Naive thymus-derived CD8-positive, alpha-beta T cell (primary cell): Measurements from ENCODE around the gene CITED4. TPM values are rescaled to one million over a fixed set of nuclear protein-coding genes. Genes with fewer than 3 reads are reported as not detected.
A peak's percentile ranks its signal among the peaks of the same experiment; 100 is the strongest.

Source experiments
- ATAC-seq, 2 donors: fragments of 150-1000 bp; cut with Tn5 transposase in 1 of 2; sonication (Bioruptor Pico), chemical (Tn5 transposase) in 1 of 2; 1 replicate in 1 of 2; 2 replicates in 1 of 2; pipeline ENCODE4 v1.10.0; 2021; ENCODE audit warnings: mild to moderate bottlenecking in 2 of 2, moderate library complexity in 2 of 2
- POLR2A ChIA-PET: fragments of 350-600 bp; sonication (Branson Sonifier 250); formaldehyde crosslinking; loops from one replicate; lab custom pipeline; 2021; ENCODE audit warnings: antibody characterized with exemption; lab: Charles Lee
- DNase-seq, 10 donors: peaks; one replicate each; pipeline versions ENCODE4 v3.0.0 to v3.0.0-alpha.2; 2020 to 2022
- H3K27ac Mint-ChIP-seq, 10 donors: one replicate each; pipeline ENCODE4 v1.8.0; 2020 to 2022; ENCODE audit warnings: mild to moderate bottlenecking in 10 of 10, mixed read lengths in 10 of 10, moderate library complexity in 4 of 10, inconsistent platforms in 1 of 10
- H3K27me3 Mint-ChIP-seq, 5 donors: one replicate each; pipeline ENCODE4 v1.8.0; 2021 to 2022; ENCODE audit warnings: mixed read lengths in 5 of 5
- H3K36me3 Mint-ChIP-seq, 3 donors: one replicate each; pipeline ENCODE4 v1.8.0; 2020 to 2022; ENCODE audit warnings: mixed read lengths in 3 of 3, mild to moderate bottlenecking in 2 of 3, inconsistent platforms in 1 of 3
- H3K4me1 Mint-ChIP-seq, 4 donors: one replicate each; pipeline ENCODE4 v1.8.0; 2021 to 2022; ENCODE audit warnings: mixed read lengths in 4 of 4
- H3K4me3 Mint-ChIP-seq, 10 donors: one replicate each; pipeline ENCODE4 v1.8.0; 2020 to 2022; ENCODE audit warnings: mild to moderate bottlenecking in 10 of 10, mixed read lengths in 10 of 10, moderate library complexity in 6 of 10, inconsistent platforms in 1 of 10
- H3K9me3 Mint-ChIP-seq, 9 donors: one replicate each; pipeline ENCODE4 v1.8.0; 2020 to 2022; ENCODE audit warnings: mixed read lengths in 9 of 9, mild to moderate bottlenecking in 3 of 9, inconsistent platforms in 1 of 9, moderate library complexity in 1 of 9
- polyA plus RNA-seq, 3 donors: library from polyadenylated mRNA; unstranded; fragments of 300-500 nt; fragmentation: Illumina TruSeq; gene quantifications; one replicate each; pipeline ENCODE4 v1.2.3, GENCODE V29; 2021
- total RNA-seq, 8 experiments: library from RNA in 2 of 8; stranded (reverse) in 2 of 8; gene quantifications; one replicate each; pipeline ENCODE4 v1.2.3 and lab custom pipeline; 2021 to 2026

Gene CITED4
- total and polyA plus RNA-seq, 5 experiments from 2014 or later, result 24.3 to 45.4 (median 24.5) TPM

GRCh38 chr1:40848530-40849189, 13.5 kb downstream of the CITED4 start:
- no peak for ATAC-seq
- peak in 1 of 10 donors; percentile 42 for DNase-seq
- POLR2A ChIA-PET, result no interaction called here
- H3K27me3 Mint-ChIP-seq, result peaks cover 0 to 3% (median 0%) of the 10 kb centered on the region in 5 donors
- no peak overlapping the region for H3K4me3 Mint-ChIP-seq
- H3K9me3 Mint-ChIP-seq, result no peaks in the 10 kb centered on the region
- peaks cover 3 to 27% (median 23%) of the 10 kb centered on the region in 4 donors for H3K4me1 Mint-ChIP-seq
- H3K27ac Mint-ChIP-seq, result peak overlapping the region in 2 of 10 donors; percentile 9 to 49
- H3K36me3 Mint-ChIP-seq, result no peaks in the 10 kb centered on the region

- ATAC-seq, result no peak
- H3K36me3 Mint-ChIP-seq, result peaks cover 0 to 5% (median 3%) of the 10 kb centered on the region in 3 donors
- peaks cover 4 to 31% (median 23%) of the 10 kb centered on the region in 4 donors for H3K4me1 Mint-ChIP-seq
- peaks cover 0 to 3% (median 0%) of the 10 kb centered on the region in 5 donors for H3K27me3 Mint-ChIP-seq
- DNase-seq, result peak in 1 of 10 donors; percentile 32
- H3K27ac Mint-ChIP-seq, result peak overlapping the region in 1 of 10 donors; percentile 44
- H3K4me3 Mint-ChIP-seq, result no peak overlapping the region
- POLR2A ChIA-PET, result no interaction called here
- peaks cover 0 to 4% (median 0%) of the 10 kb centered on the region in 9 donors for H3K9me3 Mint-ChIP-seq
These were observed 15.0 kb downstream of the CITED4 start for GRCh38 chr1:40847023-40847745.

GRCh38 chr1:40845895-40846294, 16.3 kb downstream of the CITED4 start:
- peaks cover 9 to 44% (median 33%) of the 10 kb centered on the region in 4 donors for H3K4me1 Mint-ChIP-seq
- H3K9me3 Mint-ChIP-seq, result peaks cover 0 to 4% (median 0%) of the 10 kb centered on the region in 9 donors
- peaks cover 0 to 3% (median 0%) of the 10 kb centered on the region in 5 donors for H3K27me3 Mint-ChIP-seq
- H3K36me3 Mint-ChIP-seq, result peaks cover 0 to 5% (median 3%) of the 10 kb centered on the region in 3 donors
- H3K27ac Mint-ChIP-seq, result peak overlapping the region in 4 of 10 donors; percentile 64 to 95 (median 86)
- POLR2A ChIA-PET, result interaction anchor here (1.5 kb wide), 1 partner anchor 154 kb away, joined by 7 read pairs; the partner anchor contains the start of gene NFYC
- peak overlapping the region in 2 of 10 donors; percentile 24 to 72 for H3K4me3 Mint-ChIP-seq
- ATAC-seq (no peak), DNase-seq (no peak)

GRCh38 chr1:40844887-40845878, 17.0 kb downstream of the CITED4 start:
- ATAC-seq (peak; percentile 15 to 43), DNase-seq (peak in 2 of 10 donors; percentile 36 to 38)

GRCh38 chr1:40844079-40844478, 18.1 kb downstream of the CITED4 start:
- Mint-ChIP-seq H3K27ac (peak overlapping the region in 6 of 10 donors; percentile 26 to 85 (median 39)), H3K4me3 (peak overlapping the region in 1 of 10 donors; percentile 20), H3K4me1 (peaks cover 24 to 48% (median 43%) of the 10 kb centered on the region in 4 donors), H3K9me3 (peaks cover 0 to 4% (median 0%) of the 10 kb centered on the region in 9 donors), H3K27me3 (no peaks in the 10 kb centered on the region), H3K36me3 (peaks cover 0 to 5% (median 3%) of the 10 kb centered on the region in 3 donors)
- no peak for DNase-seq
- POLR2A ChIA-PET, result no interaction called here
- ATAC-seq, result no peak

More at GRCh38 chr1:40844887-40845878, 17.0 kb downstream of the CITED4 start:
- Mint-ChIP-seq H3K27me3 (no peaks in the 10 kb centered on the region), H3K36me3 (peaks cover 0 to 5% (median 3%) of the 10 kb centered on the region in 3 donors), H3K4me1 (peaks cover 16 to 45% (median 39%) of the 10 kb centered on the region in 4 donors), H3K4me3 (peak overlapping the region; percentile 20 to 82 (median 72)), H3K27ac (peak overlapping the region in 9 of 10 donors; percentile 79 to 95 (median 90)), H3K9me3 (peaks cover 0 to 4% (median 0%) of the 10 kb centered on the region in 9 donors)
- POLR2A ChIA-PET, result interaction anchor here (1.0 to 1.5 kb wide), 2 partner anchors 17 to 153 kb away, joined by 7 to 8 read pairs; partner anchors contain the start of genes CITED4 and NFYC

- peak overlapping the region in 1 of 10 donors; percentile 9 for H3K27ac Mint-ChIP-seq
- no peak overlapping the region for H3K4me3 Mint-ChIP-seq
- POLR2A ChIA-PET, result no interaction called here
- no peaks in the 10 kb centered on the region for H3K27me3 Mint-ChIP-seq
- peaks cover 27 to 52% (median 45%) of the 10 kb centered on the region in 4 donors for H3K4me1 Mint-ChIP-seq
- H3K9me3 Mint-ChIP-seq, result peaks cover 0 to 4% (median 0%) of the 10 kb centered on the region in 9 donors
- no peak for DNase-seq
- no peak for ATAC-seq
- H3K36me3 Mint-ChIP-seq, result peaks cover 0 to 5% (median 3%) of the 10 kb centered on the region in 3 donors
These were observed 19.5 kb downstream of the CITED4 start for GRCh38 chr1:40842691-40843090.

GRCh38 chr1:40842207-40842606, 20.0 kb downstream of the CITED4 start:
- Mint-ChIP-seq H3K36me3 (peaks cover 0 to 5% (median 3%) of the 10 kb centered on the region in 3 donors), H3K27ac (peak overlapping the region in 2 of 10 donors; percentile 9 to 22), H3K27me3 (no peaks in the 10 kb centered on the region), H3K4me3 (no peak overlapping the region), H3K4me1 (peaks cover 29 to 52% (median 45%) of the 10 kb centered on the region in 4 donors), H3K9me3 (peaks cover 0 to 4% (median 0%) of the 10 kb centered on the region in 9 donors)
- ATAC-seq, result no peak
- DNase-seq, result no peak
- POLR2A ChIA-PET, result no interaction called here

- Mint-ChIP-seq H3K27me3 (no peaks in the 10 kb centered on the region), H3K27ac (peak overlapping the region in 5 of 10 donors; percentile 51 to 86 (median 68)), H3K36me3 (peaks cover 0 to 5% (median 3%) of the 10 kb centered on the region in 3 donors), H3K4me3 (peak overlapping the region in 4 of 10 donors; percentile 62 to 81 (median 74)), H3K4me1 (peaks cover 29 to 52% (median 45%) of the 10 kb centered on the region in 4 donors), H3K9me3 (peaks cover 0 to 4% (median 0%) of the 10 kb centered on the region in 9 donors)
- DNase-seq, result no peak
- POLR2A ChIA-PET, result no interaction called here
- ATAC-seq, result no peak
These were observed 20.6 kb downstream of the CITED4 start for GRCh38 chr1:40841602-40842001.

GRCh38 chr1:40840526-40841323, 21.4 kb downstream of the CITED4 start:
- peak in 7 of 10 donors; percentile 11 to 73 (median 42) for DNase-seq
- ATAC-seq, result peak; percentile 88 to 93
- peaks cover 0 to 4% (median 0%) of the 10 kb centered on the region in 9 donors for H3K9me3 Mint-ChIP-seq
- peak overlapping the region in 8 of 10 donors; percentile 51 to 86 (median 76) for H3K27ac Mint-ChIP-seq
- POLR2A ChIA-PET, result no interaction called here
- peaks cover 29 to 49% (median 44%) of the 10 kb centered on the region in 4 donors for H3K4me1 Mint-ChIP-seq
- peaks cover 0 to 5% (median 3%) of the 10 kb centered on the region in 3 donors for H3K36me3 Mint-ChIP-seq
- peak overlapping the region; percentile 55 to 81 (median 71) for H3K4me3 Mint-ChIP-seq
- no peaks in the 10 kb centered on the region for H3K27me3 Mint-ChIP-seq

GRCh38 chr1:40839943-40840335, 22.2 kb downstream of the CITED4 start:
- POLR2A ChIA-PET, result interaction anchor here (0.8 kb wide), 1 partner anchor 149 kb away, joined by 5 read pairs; the partner anchor contains the start of gene NFYC
- Mint-ChIP-seq H3K36me3 (peaks cover 0 to 5% (median 3%) of the 10 kb centered on the region in 3 donors), H3K4me1 (peaks cover 29 to 42% (median 36%) of the 10 kb centered on the region in 4 donors), H3K27me3 (no peaks in the 10 kb centered on the region), H3K4me3 (peak overlapping the region in 5 of 10 donors; percentile 32 to 81 (median 72)), H3K27ac (peak overlapping the region in 7 of 10 donors; percentile 51 to 86 (median 74)), H3K9me3 (peaks cover 0 to 4% (median 0%) of the 10 kb centered on the region in 9 donors)
- no peak for ATAC-seq
- DNase-seq, result no peak
